ENCODE measurements around the gene MRPL47. TPM values are rescaled to one million over a fixed set of nuclear protein-coding genes. Genes with fewer than 3 reads are reported as not detected.
"Not testable (repeated sequence)": the region's sequence is repeated elsewhere in the genome, so short reads cannot be mapped to it uniquely, and the experiment has no call there.

The MRPL47 gene
- total RNA-seq, 1 donor from 2014 or later = 21.0 TPM

- no peak overlapping the region for H3K27ac ChIP-seq
- no peaks in the 10 kb centered on the region for H3K36me3 ChIP-seq
- ATAC-seq = no peak
- no peaks in the 10 kb centered on the region for H3K9me3 ChIP-seq
- intact Hi-C loops (cut with DNase I) = no loop called here
- H3K27me3 ChIP-seq (ENCODE audit: low read depth) = no peaks in the 10 kb centered on the region
- peaks cover 5% of the 10 kb centered on the region for H3K4me1 ChIP-seq
- no peak overlapping the region for H3K4me3 ChIP-seq
- DNase-seq = no peak
- TF ChIP-seq CTCF (IDR thresholded peaks at IDR 0.05) = no peak
Measured at GRCh38 chr3:179646177-179646576, 41.7 kb upstream of the MRPL47 start.

- ATAC-seq; H3K27me3 ChIP-seq (ENCODE audit: low read depth); H3K36me3 ChIP-seq; H3K4me1 ChIP-seq; DNase-seq; H3K9me3 ChIP-seq; intact Hi-C loops (cut with DNase I); H3K27ac ChIP-seq; H3K4me3 ChIP-seq: not testable (repeated sequence)
Measured at GRCh38 chr3:179643837-179644236, 39.4 kb upstream of the MRPL47 start.

- TF ChIP-seq CTCF (IDR thresholded peaks at IDR 0.05) = no peak
- intact Hi-C loops (cut with DNase I) = no loop called here
- Histone ChIP-seq H3K27ac (no peak overlapping the region), H3K9me3 (no peaks in the 10 kb centered on the region), H3K36me3 (no peaks in the 10 kb centered on the region), H3K4me1 (peaks cover 5% of the 10 kb centered on the region), H3K4me3 (no peak overlapping the region), H3K27me3 (ENCODE audit: low read depth) (no peaks in the 10 kb centered on the region)
- no peak for ATAC-seq
- DNase-seq = no peak
Measured at GRCh38 chr3:179642871-179643270, 38.4 kb upstream of the MRPL47 start.

GRCh38 chr3:179640469-179640868 is 36.0 kb upstream of the MRPL47 start:
- Histone ChIP-seq H3K36me3 (no peaks in the 10 kb centered on the region), H3K4me3 (no peak overlapping the region), H3K27me3 (ENCODE audit: low read depth) (no peaks in the 10 kb centered on the region), H3K27ac (no peak overlapping the region), H3K9me3 (no peaks in the 10 kb centered on the region), H3K4me1 (peaks cover 5% of the 10 kb centered on the region)
- intact Hi-C loops (cut with DNase I) = no loop called here
- DNase-seq (no peak), ATAC-seq (no peak)
- TF ChIP-seq CTCF (IDR thresholded peaks at IDR 0.05) = no peak

- no peak for ATAC-seq
- H3K27ac ChIP-seq = no peak overlapping the region
- H3K4me1 ChIP-seq = no peaks in the 10 kb centered on the region
- H3K36me3 ChIP-seq = peaks cover under 1% of the 10 kb centered on the region
- TF ChIP-seq CTCF (IDR thresholded peaks at IDR 0.05) = no peak
- H3K27me3 ChIP-seq (ENCODE audit: low read depth) = no peaks in the 10 kb centered on the region
- H3K9me3 ChIP-seq = no peaks in the 10 kb centered on the region
- DNase-seq = no peak
- no peak overlapping the region for H3K4me3 ChIP-seq
- intact Hi-C loops (cut with DNase I) = no loop called here
Measured at GRCh38 chr3:179630753-179631451, 26.5 kb upstream of the MRPL47 start.

GRCh38 chr3:179624451-179624850 is 20.0 kb upstream of the MRPL47 start:
- Histone ChIP-seq H3K9me3 (no peaks in the 10 kb centered on the region), H3K27ac (no peak overlapping the region), H3K4me3 (no peak overlapping the region), H3K27me3 (ENCODE audit: low read depth) (no peaks in the 10 kb centered on the region), H3K36me3 (peaks cover 52% of the 10 kb centered on the region), H3K4me1 (no peaks in the 10 kb centered on the region)
- no peak for DNase-seq
- no peak for TF ChIP-seq CTCF (IDR thresholded peaks at IDR 0.05)
- intact Hi-C loops (cut with DNase I) = no loop called here
- ATAC-seq = no peak

Data from lower lobe of right lung (tissue), 2 donors.